GM19467 (cell line): Measurements from ENCODE around the gene GNAI1.

Source experiments
- ATAC-seq: cut with Tn5 transposase; IDR thresholded peaks from one replicate; pipeline ENCODE4 v1.9.1; 2021; ENCODE audit warnings: mild to moderate bottlenecking, moderate library complexity; ENCODE audit not compliant: unreplicated experiment

GNAI1 gene

DNA sequence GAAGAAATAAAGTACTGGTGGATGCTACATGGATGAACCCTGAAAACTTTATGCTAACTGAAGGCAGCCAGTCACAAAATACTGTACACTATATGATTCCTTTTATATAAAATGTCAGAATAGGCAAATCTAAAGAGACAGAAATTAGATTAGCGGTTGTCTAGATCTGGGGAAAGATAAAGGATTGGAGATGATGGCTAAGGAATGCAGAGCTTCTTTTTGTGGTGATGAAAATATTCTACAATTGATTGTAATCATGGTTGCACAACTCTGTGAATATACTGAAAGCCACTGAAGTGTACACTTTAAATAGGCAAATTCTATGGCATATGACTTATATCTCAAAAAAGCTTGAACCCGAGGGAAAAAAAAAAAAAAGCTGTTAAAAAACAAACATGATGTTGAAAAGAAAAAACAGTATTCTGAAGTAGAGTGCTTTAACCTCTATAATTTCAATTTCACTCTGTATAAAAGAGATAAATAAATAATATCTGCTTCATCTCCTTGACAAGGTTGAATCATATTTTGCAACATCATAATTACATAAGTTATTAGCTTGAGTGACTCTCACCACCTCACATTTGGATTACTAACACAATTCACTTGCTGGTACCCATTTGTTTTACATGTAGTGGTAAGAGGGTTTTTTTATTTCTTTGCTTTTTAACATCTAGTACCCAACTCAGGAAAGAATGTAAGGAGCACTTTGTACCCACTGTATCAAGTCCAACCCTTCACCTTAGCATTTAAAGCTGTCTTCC lies 2.8 kb upstream of the GNAI1 start:
- ATAC-seq, result no peak

DNA sequence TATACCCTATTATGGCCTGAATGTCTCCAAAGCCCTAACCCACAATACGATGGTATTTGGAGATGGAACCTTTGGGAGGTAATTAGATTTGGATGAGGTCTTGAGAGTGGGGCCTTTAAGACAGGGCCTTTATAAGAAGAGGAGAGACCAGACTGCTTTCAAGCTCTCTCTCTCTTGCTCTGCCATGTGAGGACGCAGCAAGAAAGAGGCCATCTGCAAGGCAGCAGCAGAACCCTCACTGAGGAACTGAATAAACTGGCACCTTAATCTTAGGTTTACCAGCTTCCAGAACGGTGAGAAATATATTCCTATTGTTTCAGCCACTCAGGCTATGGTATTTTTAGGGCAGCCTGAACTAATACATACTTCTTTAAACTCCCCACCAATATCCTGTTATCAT lies 2.0 kb upstream of the GNAI1 start:
- no peak for ATAC-seq

DNA sequence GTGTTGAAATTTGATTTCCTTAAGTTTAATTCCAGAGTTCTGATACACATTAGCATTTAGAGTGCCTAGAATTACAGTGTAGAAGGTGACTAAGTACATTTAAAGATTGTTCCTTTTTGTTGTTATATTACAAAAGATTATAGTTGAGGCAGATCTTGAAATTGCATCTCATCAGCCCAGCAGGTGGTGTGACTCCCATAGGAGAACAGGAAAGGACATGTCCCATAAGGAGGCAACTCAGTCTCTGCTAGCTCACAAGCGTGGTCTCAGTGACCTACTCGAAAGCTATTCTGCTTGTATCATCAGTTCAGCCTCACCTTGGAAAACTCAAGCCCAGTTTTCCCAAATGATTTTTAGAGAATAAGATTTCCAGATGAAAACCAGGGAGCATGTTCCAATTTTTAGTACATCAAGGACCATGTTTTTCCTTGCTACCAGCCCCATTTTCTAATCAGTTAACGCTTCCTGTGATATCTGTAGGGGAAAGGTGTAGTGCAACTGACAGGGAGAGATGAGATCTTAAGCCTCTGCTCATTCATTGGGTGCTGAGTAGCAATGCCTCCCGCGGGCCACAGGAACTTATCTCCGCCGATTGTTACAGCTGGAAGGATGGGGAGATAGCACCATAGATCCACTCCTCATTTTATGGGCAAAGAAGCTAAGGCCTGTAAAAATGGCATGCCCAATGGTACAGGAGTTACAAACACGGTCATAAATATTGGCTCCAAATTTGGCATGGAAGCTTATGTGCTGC lies 1.1 kb upstream of the GNAI1 start:
- no peak for ATAC-seq

DNA sequence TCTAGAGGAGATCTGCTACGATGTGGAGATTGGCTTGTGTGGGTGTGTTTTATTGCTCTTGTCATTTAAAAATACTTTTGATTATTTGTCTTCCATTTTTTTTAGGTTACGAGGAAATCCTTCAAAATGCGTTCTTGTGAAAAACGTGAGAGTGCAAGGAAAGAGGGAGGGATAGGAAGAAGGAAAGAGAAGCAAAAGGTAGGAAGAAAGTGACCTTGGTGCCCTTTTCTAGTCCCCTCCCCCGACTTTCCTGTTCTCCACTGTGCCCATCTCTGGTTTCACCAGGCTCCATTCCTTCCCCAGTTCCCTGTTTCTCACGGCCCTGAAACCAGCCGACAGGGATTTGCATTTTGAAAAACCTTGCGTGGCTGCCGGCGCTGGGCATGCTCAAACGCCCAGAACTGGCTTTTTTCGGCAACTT lies 506 bp upstream of the GNAI1 start:
- no peak for ATAC-seq

DNA sequence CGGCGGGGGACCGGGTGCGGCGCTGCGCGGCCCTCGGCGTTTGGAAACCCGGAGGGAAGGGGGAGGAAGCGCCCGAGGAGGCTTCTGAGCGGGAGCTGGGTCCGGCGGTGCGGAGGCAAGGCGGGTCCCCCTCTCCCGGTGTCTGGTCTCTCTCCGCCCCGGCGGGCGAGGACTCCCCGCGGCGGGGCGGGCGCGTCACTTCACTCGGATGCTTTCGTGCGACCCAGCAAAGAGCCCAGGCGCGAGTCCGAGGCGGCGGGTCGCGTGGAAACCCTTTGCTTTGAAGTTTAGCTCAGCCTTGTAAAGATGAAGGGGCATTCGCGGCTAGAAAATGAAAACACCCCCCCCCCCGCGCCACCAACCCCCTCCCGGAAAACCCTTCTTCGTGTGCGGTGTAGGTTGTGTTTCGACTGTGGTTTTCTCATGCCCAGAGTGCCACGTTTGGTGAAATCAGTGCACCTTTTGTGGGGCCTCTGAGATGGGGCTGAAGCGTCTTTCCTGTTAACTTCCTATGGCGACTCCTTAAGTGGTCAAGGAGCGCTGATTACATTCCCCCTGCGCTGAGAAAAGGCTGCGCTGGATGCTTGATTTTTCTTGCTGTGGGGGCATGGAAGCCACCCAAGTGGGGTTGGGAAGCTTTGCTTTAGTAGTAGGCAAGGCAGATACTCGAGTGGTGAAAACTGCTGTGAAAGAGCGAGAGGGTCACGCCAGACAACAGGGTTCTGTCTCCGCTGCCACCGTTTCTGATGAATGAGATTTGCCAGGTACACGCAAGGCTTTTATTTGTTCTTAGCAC lies 876 bp downstream of the GNAI1 start:
- no peak for ATAC-seq

DNA sequence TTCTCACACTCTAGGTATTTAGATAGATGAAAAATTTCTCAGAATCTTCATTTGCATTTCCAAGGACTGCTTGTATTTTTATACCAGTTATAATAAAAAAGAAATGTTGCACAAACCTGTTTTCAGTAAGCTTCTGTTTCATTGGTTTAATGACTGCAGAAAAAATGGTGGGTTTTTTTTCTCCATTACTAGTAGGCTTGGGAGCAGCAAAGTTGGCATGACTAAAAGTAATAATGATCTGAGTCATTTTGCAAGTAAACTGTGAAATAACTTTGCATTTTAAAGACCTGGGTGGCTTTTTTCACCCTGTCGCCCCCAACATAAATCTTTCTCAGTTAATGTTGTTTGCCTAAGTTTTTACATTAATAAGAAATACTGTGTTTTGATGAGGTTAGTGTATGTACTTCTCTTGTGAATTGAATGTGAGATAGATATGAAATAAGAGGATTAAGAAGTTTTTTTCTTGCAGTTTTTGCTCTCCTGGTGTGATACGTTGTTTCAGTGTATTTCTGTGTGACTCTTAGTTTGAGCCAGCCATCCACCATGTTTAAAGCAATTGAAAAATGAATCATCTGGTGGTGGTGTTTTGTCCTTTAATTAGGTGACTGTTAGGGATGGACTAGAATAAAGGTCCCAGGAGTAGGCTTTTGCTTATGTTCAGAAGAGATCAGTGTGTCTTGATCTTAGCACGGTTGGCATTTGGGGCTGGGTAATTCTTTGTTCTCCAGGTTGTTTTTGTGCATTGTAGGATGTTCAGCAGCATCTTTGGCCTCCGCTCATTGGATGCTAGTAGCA lies 1.8 kb downstream of the GNAI1 start:
- no peak for ATAC-seq

DNA sequence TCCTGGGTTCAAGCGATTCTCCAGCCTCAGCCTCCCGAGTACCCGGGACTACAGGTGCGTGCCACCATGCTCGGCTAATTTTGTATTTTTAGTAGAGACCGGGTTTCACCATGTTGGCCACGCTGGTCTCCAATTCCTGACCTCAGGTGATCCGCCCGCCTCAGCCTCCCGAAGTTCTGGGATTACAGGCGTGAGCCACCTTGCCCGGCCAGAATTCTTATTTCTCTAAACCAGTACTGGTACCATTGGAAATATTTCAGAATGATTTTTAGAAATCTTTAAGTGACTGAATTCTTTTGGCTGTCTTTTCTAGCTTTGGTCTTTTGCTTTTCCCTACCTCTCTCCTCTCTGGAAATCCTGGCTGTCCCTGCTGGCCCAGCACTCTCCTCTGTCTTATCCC lies 2.8 kb downstream of the GNAI1 start:
- ATAC-seq, result no peak

DNA sequence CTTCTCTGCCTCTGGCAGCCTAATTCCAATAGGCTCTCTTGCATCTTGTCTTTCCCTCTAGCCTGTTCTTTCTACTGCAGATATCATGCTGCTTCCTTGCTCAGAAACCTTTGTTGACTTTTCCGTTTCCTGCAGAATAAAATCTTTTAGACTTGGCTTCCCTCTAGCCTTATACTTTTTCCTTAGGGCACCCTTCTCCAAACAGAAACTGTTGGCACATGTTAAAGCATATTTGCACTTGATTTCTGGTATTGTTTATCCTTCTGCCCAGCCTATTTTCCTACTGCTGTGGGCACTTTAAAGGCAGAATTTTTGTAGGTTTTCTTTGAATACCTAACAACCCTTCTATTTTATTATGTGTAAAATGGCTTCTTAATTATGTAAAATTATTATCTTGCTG lies 4.6 kb downstream of the GNAI1 start:
- ATAC-seq, result no peak

DNA sequence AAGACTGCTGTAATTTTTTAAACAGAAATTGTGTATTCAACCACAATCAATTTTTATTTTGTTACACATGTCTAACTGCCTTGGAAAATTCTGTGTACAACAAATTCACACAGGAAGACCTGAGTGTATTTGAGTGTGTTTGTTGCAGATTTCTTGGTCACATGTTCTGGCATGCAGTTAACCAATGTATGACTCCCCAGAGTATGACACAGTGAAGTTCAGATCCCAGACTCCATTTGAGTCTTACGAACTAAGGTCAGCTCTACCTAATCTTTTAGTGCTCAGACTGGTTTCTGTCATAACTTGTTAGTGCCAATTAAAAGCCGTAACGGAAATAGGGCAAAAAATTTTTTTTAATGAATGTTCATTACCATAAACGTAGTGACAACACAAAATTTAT lies 5.8 kb downstream of the GNAI1 start:
- ATAC-seq, result no peak

DNA sequence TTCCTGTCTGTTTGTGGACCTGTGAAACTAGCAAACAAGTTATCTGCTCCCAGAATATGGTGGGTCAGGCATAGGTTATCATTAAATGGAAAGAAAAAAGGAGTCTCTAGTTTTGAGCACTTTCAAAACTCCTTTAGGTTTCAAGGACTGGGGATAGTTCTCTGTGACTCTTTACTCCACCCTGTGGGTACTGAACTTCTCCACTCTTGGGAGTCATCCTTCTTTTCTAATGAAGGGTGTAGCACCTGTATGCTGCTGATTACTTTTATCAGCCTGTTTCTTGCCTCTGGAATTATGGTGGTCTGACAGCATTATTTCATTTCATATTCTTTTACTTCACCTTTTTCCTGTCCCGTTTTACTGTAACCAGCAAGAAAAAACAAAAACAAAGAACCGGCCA lies 6.7 kb downstream of the GNAI1 start:
- ATAC-seq, result no peak

DNA sequence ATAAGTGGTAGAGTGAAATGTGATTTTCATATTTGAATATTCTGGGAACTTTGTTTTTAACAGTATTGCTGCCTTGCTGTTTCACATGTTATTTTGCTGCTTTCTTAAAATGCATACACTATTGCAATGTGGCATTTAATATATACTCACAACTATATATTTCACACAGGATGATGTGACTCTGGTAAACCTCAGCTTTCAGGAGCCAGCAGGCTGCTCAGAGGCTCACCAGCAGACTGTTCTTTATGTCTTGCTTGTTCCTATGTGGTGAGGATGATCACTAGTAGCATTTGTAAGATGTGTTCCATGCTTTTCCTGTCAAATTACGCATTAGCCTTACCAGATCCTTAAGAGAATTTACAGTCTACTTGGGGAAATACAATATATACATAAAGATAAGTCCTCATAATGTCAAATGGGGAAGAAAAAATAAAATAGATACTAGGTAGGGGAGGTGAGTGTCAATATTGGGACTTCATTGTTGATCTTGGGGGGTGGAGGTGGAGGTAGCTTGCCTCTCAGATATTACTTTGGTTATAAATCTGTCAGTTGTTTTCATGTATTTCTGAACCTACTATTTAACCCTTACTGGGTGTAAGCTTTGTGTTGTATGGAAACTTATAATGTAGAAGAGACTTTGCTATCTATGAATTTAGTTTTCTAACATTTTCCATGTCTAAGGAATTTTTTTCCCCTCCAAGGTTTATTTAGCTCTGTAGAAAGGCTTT lies 8.4 kb downstream of the GNAI1 start:
- ATAC-seq, result no peak

DNA sequence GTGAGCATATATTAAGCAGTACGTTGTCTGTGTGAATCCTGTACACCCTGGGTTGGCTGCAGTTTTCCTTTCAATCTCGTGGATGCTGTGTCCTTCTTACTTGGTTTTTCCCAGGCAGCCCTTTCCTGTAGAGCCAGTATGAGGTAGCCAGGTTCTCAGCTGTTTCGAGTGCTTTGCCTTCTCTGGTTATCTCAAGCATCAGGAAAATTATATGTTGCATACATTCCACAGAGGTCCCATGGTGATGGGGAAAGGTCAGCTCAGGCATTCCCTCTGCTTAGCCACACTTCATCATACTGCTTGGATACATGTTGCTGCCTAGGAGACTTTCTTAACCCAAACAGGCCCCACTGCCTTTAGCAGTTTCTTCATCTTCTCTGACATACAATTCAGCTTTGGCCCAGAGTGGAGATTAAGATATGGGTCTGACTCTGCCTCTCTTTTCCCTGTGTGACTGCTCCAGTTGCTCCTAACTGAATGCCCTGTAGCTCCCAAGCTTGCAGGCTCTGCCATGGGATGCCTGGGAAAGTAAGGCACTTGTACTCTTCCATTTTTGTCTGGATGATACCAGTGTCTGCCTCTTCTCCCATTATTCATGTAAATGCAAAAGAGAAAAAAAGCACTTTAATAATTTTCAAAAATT lies 11.3 kb downstream of the GNAI1 start:
- no peak for ATAC-seq

DNA sequence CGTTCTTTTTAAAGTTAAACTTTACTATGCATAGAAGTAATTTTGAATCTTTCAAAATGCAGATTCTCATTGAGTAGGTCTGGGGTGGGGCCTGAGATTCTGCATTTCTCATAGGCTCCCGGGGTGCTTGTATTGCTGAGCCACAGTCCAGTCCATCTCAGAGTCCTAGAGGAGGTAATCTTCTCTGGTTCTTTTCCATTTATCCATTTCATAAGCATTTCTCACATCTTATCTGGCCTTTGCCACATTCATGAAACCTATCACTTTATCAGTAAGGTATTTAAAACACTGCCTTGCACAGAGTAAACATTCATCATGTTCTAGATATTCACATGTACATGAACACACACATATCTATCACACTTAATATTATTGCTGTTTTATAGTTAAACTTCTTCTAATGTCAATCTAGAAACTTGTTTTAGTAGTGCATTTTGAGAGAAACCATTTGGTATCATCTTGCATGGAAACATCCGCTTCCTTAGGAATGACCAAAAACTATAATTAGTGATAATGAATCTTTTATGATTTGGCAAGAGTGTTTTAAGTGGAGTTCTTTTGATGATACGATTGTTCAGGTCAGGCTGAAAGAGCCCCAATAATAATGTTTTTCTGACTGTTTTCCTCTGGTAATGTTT lies 12.0 kb downstream of the GNAI1 start:
- no peak for ATAC-seq

DNA sequence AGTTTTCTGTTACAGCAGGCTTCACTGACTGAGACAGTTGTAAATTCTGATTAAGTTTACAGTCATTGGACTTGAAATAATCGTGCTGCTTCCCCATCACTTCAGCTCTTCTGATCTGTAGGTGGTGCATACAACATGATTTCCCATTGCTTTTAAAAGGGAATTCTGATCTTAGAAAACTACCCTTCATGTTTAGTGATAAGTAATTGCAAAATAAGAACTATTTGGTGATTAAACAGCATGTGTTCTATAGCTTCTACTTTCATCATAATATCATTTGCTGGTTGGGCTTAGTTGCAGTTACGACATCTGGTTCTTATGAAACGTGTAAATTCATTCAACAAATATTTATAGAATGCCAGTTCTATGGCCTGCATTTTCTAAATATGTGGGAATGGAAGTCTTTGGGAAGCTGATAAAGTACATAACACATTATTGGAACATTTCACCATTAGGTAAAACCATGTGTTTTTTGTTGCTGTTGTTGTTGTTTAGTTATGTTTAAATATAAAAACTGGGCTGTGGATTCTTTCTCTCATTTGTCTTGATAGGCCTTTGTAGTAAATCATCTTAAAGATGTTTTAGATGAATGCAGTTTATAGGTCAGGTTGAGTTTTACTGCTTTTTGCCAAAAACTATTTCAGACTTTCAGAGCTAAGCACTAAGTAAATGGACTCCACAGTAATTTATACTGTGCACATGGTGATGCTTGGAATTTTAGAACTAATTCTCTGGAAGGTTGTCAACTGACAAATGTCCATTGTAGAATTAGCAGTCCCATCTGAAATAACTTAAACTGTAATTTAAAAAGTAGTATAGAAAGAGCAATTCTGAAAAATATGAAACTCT lies 13.1 kb downstream of the GNAI1 start:
- no peak for ATAC-seq

DNA sequence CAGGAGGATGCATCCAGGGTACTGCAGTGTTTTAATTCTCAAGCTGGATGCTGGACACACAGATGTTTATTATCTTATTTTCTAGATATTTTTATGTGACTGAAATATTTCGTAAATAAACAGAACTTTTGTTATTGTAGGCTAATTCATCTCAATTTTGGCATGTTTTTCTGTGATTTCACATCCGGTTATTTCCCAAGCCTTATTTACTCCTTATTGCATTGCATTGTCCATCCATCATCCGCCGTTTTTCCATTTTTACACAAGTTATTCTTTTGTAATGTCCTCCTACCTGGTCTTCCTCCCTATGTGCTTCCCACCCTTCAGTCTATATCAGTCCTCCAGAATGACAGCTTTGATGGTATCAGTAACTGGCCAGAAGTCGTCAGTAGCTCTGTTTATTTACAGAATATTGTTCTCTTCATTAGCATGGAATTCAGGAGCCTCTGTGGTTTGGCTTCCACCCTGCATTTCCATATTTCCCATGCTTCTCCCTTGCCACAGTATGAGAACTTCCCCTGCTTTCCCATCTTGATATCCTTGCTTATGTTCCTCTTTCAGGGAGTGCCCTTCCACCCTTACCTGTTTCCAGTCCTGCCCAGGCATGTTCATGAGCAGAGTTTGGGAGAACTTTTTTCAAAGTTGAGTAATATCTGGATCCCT lies 16.1 kb downstream of the GNAI1 start:
- no peak for ATAC-seq

DNA sequence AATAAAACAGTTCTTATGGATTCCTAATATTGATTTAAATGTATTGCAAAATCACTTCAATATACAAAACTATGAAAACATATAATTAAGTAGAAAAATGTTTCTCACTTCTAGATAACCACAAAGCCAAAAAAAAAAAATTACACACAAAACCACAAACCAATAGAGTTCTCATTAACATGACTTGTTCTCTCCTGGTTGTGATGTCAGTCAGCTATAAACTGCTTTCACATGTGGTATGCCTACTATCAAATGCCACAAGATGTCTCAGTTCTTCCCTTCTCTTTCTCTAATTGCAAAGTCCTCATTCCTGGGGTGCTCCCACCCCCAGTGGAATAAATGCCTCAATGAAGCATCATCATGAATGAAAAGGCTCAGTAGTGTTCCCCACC lies 16.6 kb downstream of the GNAI1 start:
- no peak for ATAC-seq

DNA sequence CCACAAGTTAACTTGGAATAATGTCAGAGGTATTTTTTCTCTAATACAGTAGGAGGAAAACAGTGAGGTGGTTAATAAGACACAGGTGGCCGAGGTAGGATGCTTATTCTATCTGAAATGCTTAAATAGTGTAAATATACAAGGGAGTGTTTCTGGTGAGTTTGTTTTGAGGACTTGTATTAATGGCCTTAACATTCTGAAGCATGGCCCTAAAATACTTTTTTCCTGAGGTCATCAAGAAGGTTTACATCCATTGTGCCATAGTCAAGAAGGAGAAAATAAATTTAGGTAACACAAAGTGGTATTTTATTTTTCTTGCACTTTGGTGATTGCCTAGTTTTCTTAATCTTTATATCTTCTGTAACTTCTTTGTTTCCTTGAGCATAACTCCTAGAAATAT lies 18.8 kb downstream of the GNAI1 start:
- no peak for ATAC-seq
